ENCODE measurements around the gene TSPAN4. TPM values are rescaled to one million over a fixed set of nuclear protein-coding genes. Genes with fewer than 3 reads are reported as not detected.

The TSPAN4 gene
- total and polyA plus RNA-seq, 2 of the 13 experiments (the other 11 are each of a cell fraction or from before 2014, with no cell fraction given) = 31.7 to 68.3 TPM

- TF ChIP-seq MTERF4 (CRISPR knock-in tag; IDR thresholded peaks at IDR 0.05) (no peak), ZNF552 (CRISPR knock-in tag; IDR thresholded peaks at IDR 0.05; ENCODE audit: borderline replicate concordance) (no peak), GLMP (CRISPR knock-in tag; IDR thresholded peaks at IDR 0.05; ENCODE audit: borderline replicate concordance) (no peak), TP53 (CRISPR knock-in tag; conservative IDR thresholded peaks at IDR 0.05) (no peak; the same call in 1 of the 2 replicates), FOSL1 (CRISPR knock-in tag; IDR thresholded peaks at IDR 0.05; ENCODE audit: borderline replicate concordance) (peak; percentile 14; the same call in 1 of the 2 replicates), THAP9 (CRISPR knock-in tag; IDR thresholded peaks at IDR 0.05; ENCODE audit: borderline replicate concordance) (no peak), MBD4 (IDR thresholded peaks at IDR 0.05; ENCODE audit: borderline replicate concordance, low read length) (no peak), PAX8 (CRISPR knock-in tag; IDR thresholded peaks at IDR 0.05; ENCODE audit: borderline replicate concordance) (no peak; the same call in 1 of the 2 replicates), KAT7 (CRISPR knock-in tag; IDR thresholded peaks at IDR 0.05; ENCODE audit: borderline replicate concordance) (no peak), NR2F2 (IDR thresholded peaks at IDR 0.05; ENCODE audit: borderline replicate concordance, low read depth) (no peak; the same call in 1 of the 2 replicates), ZNF296 (CRISPR knock-in tag; conservative IDR thresholded peaks at IDR 0.05) (no peak), KMT2A (CRISPR knock-in tag; IDR thresholded peaks at IDR 0.05) (0 out of 2 replicates have a peak, but pooled peaks have one; percentile 28), HIC2 (CRISPR knock-in tag; IDR thresholded peaks at IDR 0.05; ENCODE audit: low read depth) (no peak), ZXDC (CRISPR knock-in tag; IDR thresholded peaks at IDR 0.05) (peak; percentile 56; the same call in 1 of the 2 replicates), PAXIP1 (CRISPR knock-in tag; conservative IDR thresholded peaks at IDR 0.05) (peak; percentile 48; the same call in 1 of the 2 replicates)
These were observed at the start of gene TSPAN4, which contains the start of gene POLR2L (continued) for GRCh38 chr11:842370-843002.
